ENCODE measurements around the gene GNAO1. TPM values are rescaled to one million over a fixed set of nuclear protein-coding genes. Genes with fewer than 3 reads are reported as not detected.

GNAO1 gene
- polyA plus RNA-seq, 1 donor from 2014 or later, result 31.5 TPM

DNA sequence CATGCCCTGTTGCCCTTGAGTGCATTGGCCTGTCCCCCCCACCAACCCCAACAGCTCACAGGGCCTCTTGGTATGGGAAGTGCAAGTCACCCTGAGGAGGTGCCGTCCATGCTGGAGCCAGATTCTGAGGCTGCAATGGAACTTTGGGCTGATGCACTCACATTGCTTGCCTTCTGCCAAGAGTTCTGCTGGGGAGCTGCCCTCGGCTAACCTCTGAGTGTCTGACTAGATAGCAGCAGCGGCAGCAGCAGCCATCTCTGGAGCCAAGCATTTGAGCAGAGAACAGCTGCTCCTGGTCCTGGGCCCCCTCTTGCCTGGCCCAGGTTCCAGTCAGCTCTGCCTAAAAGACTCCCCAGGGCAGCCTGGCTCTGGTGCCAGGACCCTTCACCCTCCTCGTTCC is 61.5 kb downstream of the GNAO1 start:
- H3K4me2 ChIP-seq (ENCODE audit: low read length), result no peak overlapping the region
- no peaks in the 10 kb centered on the region for H4K20me1 ChIP-seq (ENCODE audit: insufficient read depth)
- no peaks in the 10 kb centered on the region for H3K9me2 ChIP-seq (ENCODE audit: insufficient read depth, low read length)
- peaks cover 6% of the 10 kb centered on the region for H3K79me2 ChIP-seq (replicated peaks; ENCODE audit: insufficient read depth, low read length)
- TF ChIP-seq, protein P1, sequence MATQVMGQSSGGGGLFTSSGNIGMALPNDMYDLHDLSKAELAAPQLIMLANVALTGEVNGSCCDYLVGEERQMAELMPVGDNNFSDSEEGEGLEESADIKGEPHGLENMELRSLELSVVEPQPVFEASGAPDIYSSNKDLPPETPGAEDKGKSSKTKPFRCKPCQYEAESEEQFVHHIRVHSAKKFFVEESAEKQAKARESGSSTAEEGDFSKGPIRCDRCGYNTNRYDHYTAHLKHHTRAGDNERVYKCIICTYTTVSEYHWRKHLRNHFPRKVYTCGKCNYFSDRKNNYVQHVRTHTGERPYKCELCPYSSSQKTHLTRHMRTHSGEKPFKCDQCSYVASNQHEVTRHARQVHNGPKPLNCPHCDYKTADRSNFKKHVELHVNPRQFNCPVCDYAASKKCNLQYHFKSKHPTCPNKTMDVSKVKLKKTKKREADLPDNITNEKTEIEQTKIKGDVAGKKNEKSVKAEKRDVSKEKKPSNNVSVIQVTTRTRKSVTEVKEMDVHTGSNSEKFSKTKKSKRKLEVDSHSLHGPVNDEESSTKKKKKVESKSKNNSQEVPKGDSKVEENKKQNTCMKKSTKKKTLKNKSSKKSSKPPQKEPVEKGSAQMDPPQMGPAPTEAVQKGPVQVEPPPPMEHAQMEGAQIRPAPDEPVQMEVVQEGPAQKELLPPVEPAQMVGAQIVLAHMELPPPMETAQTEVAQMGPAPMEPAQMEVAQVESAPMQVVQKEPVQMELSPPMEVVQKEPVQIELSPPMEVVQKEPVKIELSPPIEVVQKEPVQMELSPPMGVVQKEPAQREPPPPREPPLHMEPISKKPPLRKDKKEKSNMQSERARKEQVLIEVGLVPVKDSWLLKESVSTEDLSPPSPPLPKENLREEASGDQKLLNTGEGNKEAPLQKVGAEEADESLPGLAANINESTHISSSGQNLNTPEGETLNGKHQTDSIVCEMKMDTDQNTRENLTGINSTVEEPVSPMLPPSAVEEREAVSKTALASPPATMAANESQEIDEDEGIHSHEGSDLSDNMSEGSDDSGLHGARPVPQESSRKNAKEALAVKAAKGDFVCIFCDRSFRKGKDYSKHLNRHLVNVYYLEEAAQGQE (IDR thresholded peaks at IDR 0.05; ENCODE audit: borderline replicate concordance), result no peak
- TF ChIP-seq EP300 (conservative IDR thresholded peaks at IDR 0.05; ENCODE audit: poor library complexity, severe bottlenecking) (no peak), MXI1 (conservative IDR thresholded peaks at IDR 0.05; ENCODE audit: poor library complexity, severe bottlenecking) (no peak), RAD21 (conservative IDR thresholded peaks at IDR 0.05) (no peak), POLR2AphosphoS5 (IDR thresholded peaks at IDR 0.05) (no peak), SMC3 (conservative IDR thresholded peaks at IDR 0.05; ENCODE audit: poor library complexity) (no peak), EZH2 (IDR thresholded peaks at IDR 0.05; ENCODE audit: borderline replicate concordance, insufficient read depth, low read length, poor library complexity, severe bottlenecking) (no peak), TAF1 (IDR thresholded peaks at IDR 0.05; ENCODE audit: low read depth) (no peak)
- TF ChIP-seq, protein P2, sequence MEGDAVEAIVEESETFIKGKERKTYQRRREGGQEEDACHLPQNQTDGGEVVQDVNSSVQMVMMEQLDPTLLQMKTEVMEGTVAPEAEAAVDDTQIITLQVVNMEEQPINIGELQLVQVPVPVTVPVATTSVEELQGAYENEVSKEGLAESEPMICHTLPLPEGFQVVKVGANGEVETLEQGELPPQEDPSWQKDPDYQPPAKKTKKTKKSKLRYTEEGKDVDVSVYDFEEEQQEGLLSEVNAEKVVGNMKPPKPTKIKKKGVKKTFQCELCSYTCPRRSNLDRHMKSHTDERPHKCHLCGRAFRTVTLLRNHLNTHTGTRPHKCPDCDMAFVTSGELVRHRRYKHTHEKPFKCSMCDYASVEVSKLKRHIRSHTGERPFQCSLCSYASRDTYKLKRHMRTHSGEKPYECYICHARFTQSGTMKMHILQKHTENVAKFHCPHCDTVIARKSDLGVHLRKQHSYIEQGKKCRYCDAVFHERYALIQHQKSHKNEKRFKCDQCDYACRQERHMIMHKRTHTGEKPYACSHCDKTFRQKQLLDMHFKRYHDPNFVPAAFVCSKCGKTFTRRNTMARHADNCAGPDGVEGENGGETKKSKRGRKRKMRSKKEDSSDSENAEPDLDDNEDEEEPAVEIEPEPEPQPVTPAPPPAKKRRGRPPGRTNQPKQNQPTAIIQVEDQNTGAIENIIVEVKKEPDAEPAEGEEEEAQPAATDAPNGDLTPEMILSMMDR (IDR thresholded peaks at IDR 0.05; ENCODE audit: poor library complexity, severe bottlenecking), result no peak
- H3K4me3 ChIP-seq (ENCODE audit: low read length), result no peak overlapping the region
- H3K27ac ChIP-seq (ENCODE audit: low read length), result no peak overlapping the region
- no peak overlapping the region for H3K9ac ChIP-seq (ENCODE audit: low read length)
- peaks cover 3% of the 10 kb centered on the region for H3K36me3 ChIP-seq (ENCODE audit: insufficient read depth, low read length)
- no peaks in the 10 kb centered on the region for H3F3A ChIP-seq (ENCODE audit: insufficient read depth, low read length, poor library complexity, severe bottlenecking)
- no peaks in the 10 kb centered on the region for H3K27me3 ChIP-seq (ENCODE audit: insufficient read depth, low read depth, low read length)
- no peak overlapping the region for H2AFZ ChIP-seq (ENCODE audit: low read depth, low read length)
- H3K9me3 ChIP-seq (ENCODE audit: low read length), result no peaks in the 10 kb centered on the region

DNA sequence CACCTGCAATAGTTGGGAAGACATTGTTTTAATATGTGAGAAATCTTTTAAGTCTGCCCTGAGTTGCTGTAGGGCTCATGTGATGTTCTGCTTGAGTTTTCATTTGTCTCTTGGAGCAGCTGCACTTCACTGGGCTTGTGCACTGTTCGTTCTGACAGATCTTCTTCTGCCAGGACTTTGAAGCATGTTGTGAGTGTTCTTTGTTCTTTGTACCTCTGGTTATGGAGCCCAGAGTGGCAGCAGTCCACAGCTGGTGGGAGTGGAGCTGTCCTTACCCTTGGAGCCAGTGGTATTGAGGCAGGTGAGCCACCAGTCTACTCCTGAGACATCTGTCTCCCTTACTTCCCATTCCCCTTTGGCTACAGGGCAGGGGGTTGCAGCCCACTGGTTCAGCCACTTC is 64.6 kb downstream of the GNAO1 start:
- Histone ChIP-seq H3K27me3 (ENCODE audit: insufficient read depth, low read depth, low read length) (no peaks in the 10 kb centered on the region), H3F3A (ENCODE audit: insufficient read depth, low read length, poor library complexity, severe bottlenecking) (no peaks in the 10 kb centered on the region), H3K4me2 (ENCODE audit: low read length) (no peak overlapping the region), H3K36me3 (ENCODE audit: insufficient read depth, low read length) (peaks cover 3% of the 10 kb centered on the region), H3K4me3 (ENCODE audit: low read length) (no peak overlapping the region), H3K9me2 (ENCODE audit: insufficient read depth, low read length) (no peaks in the 10 kb centered on the region), H4K20me1 (ENCODE audit: insufficient read depth) (peaks cover 3% of the 10 kb centered on the region), H3K9me3 (ENCODE audit: low read length) (no peaks in the 10 kb centered on the region), H3K27ac (ENCODE audit: low read length) (no peak overlapping the region), H3K79me2 (replicated peaks; ENCODE audit: insufficient read depth, low read length) (peaks cover 6% of the 10 kb centered on the region), H3K9ac (ENCODE audit: low read length) (no peak overlapping the region), H2AFZ (ENCODE audit: low read depth, low read length) (no peak overlapping the region)
- TF ChIP-seq, protein P1 (IDR thresholded peaks at IDR 0.05; ENCODE audit: borderline replicate concordance), result no peak
